ENCODE measurements around the gene CYP2U1.
A peak's percentile ranks its signal among the peaks of the same experiment; 100 is the strongest.

CYP2U1 gene

DNA sequence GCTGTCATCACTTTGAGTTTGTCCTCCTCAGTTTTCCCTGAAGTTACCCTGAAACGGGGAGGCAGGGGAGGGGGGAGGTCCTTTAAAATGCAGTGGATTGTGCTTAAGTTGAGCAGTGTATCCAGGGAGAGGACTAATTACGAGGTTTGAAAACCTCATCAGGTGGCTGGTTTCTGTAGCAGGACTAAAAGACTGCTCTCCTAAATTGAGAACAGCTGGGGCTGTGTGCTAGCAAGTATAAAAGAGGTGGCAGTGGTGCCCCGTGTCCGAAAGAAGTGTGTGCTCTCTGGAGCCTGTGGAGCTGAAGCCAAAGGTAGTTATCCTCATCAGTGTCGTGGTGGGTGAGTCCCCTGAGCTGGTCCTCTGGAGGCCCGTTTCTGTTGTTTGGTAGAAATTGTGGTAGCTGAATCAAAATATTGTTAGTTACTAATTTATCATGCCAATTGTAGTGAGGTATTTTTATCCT, 37.2 kb upstream of the CYP2U1 start:
- DNase-seq (ENCODE audit: extremely low read depth, low read depth) = no peak
- TF ChIP-seq, protein P1, sequence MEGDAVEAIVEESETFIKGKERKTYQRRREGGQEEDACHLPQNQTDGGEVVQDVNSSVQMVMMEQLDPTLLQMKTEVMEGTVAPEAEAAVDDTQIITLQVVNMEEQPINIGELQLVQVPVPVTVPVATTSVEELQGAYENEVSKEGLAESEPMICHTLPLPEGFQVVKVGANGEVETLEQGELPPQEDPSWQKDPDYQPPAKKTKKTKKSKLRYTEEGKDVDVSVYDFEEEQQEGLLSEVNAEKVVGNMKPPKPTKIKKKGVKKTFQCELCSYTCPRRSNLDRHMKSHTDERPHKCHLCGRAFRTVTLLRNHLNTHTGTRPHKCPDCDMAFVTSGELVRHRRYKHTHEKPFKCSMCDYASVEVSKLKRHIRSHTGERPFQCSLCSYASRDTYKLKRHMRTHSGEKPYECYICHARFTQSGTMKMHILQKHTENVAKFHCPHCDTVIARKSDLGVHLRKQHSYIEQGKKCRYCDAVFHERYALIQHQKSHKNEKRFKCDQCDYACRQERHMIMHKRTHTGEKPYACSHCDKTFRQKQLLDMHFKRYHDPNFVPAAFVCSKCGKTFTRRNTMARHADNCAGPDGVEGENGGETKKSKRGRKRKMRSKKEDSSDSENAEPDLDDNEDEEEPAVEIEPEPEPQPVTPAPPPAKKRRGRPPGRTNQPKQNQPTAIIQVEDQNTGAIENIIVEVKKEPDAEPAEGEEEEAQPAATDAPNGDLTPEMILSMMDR (IDR thresholded peaks at IDR 0.05; ENCODE audit: low read depth, low read length) = no peak

DNA sequence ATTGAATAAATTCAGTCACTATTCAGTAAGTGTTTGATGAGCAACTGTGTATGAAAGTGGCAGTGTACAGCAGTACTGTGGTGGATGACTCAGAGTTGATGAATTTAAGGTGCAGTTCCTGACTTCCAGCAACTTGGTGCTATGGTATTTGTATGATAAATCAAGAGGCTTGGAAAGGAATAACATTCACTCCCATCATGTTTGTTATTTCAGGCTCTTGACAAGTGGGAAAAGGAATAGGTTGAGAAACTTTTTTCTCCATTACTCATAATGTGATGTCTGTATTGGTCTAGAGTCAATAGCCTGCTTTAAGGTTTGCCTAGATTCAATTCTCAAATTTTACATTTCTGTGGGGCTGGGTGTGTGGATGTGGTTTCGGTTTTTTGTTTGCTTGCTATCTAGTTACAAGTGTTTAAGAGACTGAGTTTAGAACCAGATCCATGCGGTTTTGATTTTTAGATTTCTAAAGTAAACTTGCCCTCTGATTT, 35.1 kb upstream of the CYP2U1 start:
- TF ChIP-seq, protein P1 (IDR thresholded peaks at IDR 0.05; ENCODE audit: low read depth, low read length) = no peak
- DNase-seq (ENCODE audit: extremely low read depth, low read depth) = peak; percentile 75

DNA sequence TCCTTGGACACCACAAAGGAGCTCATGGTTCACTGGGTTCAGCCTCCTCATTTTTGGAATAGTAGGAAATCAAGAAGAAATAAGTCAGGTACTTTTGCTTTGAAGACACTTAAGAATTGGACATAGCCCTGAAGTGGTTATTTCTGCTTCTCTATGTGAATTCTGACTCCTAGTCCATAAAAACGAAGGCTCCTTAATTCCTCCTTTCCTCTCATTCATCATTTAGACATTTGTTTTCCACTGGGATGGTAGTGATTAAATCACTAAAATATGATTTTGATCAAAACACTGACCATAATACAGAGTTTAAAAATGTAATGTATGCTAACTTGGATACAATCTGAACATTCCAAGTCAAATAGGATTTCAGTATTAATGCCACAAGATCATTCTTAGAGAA, 34.7 kb upstream of the CYP2U1 start:
- TF ChIP-seq, protein P1 (IDR thresholded peaks at IDR 0.05; ENCODE audit: low read depth, low read length) = no peak
- no peak for DNase-seq (ENCODE audit: extremely low read depth, low read depth)

DNA sequence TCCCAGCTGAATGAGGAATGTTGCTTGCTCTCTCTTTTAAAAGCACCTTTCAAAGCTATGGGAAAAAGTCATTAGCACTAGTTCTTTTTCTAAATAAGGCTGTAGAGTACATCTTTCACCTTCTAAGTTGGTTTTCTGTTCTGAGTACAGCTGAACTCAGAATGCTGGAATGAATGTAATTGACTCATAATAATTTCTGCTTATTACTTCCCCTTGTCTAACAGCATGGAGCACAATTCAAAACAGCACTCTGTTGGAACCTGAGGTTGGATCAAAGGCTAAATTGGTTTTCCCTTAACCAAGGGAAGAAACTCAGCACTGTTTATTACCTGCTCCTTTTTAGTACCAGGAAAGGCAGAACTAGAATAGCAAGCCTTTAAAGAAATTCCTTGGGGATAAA, 33.5 kb upstream of the CYP2U1 start:
- DNase-seq (ENCODE audit: extremely low read depth, low read depth) = no peak
- TF ChIP-seq, protein P1 (IDR thresholded peaks at IDR 0.05; ENCODE audit: low read depth, low read length) = no peak

DNA sequence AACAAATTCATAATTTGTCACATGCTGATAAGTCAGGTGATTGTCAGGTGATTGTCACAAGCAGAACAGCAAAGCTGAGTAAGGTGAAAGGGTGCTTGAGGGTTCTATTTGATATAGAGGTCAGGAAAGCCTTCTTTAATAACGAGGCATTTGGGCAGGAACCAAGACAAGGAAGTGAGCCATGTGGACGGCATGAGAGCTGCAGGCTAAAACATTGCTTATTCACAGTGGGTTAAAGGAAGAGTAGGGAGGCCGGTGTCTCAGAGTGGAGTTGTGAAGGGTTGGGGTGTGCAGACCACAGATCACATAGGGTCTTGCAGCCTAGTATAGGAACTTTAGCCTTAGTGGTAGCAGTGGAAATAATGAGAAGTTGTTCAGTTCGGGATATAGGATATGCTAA, 31.3 kb upstream of the CYP2U1 start:
- no peak for DNase-seq (ENCODE audit: extremely low read depth, low read depth)
- TF ChIP-seq, protein P1 (IDR thresholded peaks at IDR 0.05; ENCODE audit: low read depth, low read length) = no peak

DNA sequence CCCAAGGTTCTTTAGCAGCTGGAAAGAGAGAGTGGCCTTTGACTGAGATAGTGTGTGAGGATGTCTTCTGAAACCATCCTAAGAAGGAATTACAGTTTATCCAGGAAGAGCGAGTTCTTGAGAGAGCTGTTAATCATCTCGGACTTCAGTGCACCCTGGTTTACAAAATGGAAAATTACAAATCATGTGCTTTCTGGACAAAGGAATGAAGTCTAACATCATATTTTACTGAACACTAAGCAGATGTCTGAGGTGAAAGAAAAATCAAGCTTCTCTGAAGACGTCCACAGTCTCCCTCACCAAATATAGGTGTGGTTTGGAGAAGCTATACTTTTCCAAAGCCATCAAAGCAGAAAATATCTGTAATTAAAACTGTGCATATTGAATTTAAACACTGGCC, 30.8 kb upstream of the CYP2U1 start:
- TF ChIP-seq, protein P1 (IDR thresholded peaks at IDR 0.05; ENCODE audit: low read depth, low read length) = no peak
- DNase-seq (ENCODE audit: extremely low read depth, low read depth) = no peak

DNA sequence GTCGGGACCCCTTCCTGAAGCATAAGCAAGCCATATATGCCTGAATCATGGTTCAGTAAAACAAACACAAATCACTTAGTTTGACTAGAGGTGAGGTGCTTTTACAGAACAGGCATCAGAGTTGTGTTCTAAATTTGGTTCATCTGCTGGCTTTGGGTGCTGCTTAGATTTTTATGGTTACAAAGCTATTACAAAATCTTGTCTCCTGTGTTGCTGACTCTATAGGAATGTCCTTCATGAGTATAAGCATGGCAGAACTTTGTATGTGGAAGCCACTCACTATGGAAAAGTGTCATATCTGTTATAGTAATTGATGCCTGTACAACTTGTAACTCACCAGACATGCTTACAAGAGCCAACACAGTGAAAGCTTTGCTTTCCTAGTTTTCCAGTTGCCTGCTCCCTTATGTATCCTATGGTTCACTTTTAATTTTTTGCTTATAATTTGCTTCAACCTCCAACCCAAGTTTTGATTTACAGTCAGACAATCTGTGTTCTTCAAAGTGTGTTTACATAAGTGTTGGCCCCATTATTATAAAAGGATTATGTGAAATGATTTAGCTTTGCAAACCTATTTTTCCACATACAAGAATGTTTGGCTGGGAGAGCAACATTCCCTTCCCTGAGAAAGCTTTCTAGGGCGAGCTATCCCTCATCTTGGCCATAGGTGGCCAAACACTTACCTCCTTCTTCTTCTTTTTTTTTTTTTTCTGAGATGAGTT, 30.0 kb upstream of the CYP2U1 start:
- no peak for DNase-seq (ENCODE audit: extremely low read depth, low read depth)
- TF ChIP-seq, protein P1 (IDR thresholded peaks at IDR 0.05; ENCODE audit: low read depth, low read length) = no peak
